Activated naive CD4-positive, alpha-beta T cell (primary cell): ENCODE measurements around the gene TMEM209.

Source experiments
- DNase-seq, 4 experiments: peaks; one replicate each; lab custom pipeline; 2025; lab: John Stamatoyannopoulos, UW

TMEM209 gene

DNA sequence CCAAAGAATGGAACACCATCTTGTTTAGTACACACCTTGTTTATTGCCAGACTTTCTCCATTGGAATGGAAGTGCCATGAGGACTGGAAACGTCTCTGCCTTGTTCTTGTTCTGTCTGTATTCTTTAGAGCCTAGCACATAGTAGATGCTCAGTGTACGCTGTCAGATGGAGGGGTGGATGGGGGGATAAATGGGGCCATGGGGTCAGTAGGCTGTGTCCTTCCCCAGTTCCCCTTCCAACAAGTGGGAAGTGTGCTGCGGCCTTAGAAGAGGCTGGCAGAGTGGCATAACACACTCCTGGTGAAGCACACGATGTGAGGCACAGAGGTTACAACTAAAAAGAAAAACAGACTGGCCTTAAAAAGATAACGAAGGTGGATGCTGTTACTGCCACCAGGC is 61.9 kb downstream of the TMEM209 start:
- no peak for DNase-seq

DNA sequence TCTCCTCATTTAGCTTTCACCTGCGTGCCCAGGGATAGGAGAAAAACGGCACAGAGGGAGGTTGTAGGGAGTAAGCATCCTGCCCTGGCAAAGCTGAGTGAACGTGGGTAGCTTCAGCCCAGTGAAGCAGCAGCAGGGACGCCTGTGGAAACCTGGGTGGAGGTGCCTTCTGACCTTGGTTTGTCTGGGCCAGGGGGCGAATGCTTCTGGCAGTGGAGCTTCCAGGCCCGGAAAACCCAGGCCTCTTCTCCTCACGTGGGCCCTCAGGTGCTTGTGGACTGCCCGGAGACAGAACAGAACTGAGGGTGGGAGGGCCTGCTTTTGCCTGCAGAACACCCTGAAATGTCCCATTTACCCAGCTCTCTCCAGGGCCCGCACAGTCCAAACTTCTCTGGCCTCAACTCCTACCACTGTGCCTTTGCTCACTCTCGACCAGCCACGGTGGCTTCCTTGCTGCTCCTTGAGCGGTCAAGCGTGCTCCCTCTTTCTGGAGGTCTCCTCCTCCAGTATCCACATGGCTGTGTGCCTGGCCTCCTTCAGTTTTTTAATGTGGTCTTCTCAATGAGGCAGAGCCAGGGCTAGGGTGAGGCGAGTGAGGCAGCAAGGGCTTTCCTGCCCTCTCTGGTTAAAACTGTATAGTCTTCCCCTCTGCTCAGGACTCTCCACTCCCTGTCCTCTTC is 62.4 kb downstream of the TMEM209 start:
- DNase-seq, result no peak

DNA sequence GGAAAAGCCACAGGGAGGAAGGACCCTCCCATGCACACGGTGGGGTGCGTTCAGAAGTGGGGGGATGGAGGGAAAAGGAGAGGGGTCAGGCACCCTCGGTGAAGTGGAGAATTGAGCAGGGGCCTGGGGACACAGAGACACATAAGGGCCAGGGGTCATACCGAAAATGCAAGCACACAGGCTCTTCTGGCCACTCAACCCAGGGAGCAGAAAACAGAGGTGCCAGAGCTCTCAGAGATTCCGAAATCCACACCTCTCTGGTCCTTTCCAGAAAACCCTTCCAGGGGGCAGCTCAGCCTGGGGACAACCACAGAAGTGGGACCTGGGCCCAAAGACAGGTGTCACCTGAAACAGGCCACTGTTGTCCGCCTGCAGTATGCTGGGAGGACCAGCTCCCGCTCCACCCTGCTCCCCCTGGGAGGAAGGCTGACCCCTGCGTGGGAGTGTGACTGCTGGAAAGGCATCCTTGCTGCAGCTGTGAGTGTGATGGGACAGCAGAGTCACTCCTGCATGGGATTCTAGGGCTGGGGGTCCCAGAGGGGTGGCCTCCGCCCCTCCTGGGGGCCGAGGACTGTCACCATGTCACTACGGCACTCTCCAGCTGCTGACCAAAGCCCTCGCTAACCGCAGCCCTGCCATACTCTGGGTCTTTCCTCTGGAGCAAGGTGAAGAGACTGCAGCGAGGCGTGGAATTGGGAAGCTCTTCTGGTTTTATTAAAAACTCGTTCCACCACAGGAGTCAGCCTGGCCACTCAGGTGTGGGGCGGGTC is 63.1 kb downstream of the TMEM209 start:
- DNase-seq, result no peak

DNA sequence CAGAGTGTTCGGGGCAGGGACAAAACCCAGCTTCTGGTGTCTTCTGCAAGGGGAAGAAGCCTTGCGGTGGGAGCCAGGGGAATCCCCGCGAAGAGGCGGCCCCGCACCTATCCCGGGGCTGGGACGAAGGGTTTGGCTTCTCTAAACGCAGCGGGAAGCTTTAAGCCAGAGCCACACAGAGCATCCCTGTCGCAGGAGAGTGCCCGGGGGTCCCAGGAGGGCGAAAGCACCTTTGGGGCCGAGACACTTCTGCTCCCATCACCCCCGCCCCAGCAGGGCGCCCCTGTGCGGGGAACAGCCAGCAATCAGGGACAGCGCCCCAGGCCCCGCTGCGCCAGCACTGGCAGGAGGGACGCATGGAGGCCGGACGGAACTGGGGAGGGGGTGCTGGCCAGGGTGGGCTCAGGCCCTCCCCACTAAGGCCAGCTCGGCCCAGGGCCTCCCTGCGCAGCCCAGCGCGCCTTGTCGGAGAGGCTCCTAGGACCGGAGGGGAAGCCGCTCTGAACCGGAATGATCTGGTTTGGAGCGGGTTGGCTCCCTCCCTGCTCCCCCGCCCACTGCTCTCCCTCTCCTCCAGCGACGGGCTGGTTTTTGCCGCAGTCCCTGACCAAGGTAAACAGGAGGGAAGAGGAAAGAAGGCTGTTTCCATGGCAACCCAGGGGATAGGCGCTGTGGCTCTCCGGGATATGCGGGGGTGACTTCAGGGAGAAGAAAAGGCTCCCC is 63.9 kb downstream of the TMEM209 start:
- peak in 2 of 4 experiments; percentile 34 to 43 for DNase-seq

DNA sequence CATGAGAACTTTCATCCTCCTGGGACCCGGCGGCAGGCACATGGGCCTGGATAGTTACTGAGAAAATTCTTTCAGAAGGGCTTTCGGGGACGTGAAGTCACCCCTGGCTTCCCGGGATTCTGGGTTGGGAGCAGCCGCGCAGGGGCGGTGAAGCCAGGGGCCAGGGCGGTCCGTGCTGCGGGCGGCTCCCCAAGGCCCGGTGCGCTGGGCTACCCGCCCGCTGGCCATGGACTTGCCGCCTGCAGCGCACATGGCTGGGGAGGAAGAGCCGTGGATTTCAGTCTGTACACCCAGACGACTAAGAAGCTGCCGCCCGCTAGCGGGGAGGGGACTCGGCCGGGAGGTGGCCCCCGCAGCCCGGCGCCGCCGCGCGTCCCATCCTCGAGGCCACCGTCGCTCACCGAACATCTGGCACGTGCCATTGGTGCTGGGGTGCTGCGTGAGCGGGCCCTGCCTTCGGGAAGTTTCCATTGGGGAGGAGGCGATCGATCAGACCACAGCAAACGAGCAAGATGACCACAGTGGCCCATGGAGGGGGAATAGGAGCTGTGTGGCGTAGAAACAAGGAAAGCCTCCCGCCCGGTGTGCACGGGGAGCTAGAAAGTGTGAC is 64.5 kb downstream of the TMEM209 start:
- no peak for DNase-seq

DNA sequence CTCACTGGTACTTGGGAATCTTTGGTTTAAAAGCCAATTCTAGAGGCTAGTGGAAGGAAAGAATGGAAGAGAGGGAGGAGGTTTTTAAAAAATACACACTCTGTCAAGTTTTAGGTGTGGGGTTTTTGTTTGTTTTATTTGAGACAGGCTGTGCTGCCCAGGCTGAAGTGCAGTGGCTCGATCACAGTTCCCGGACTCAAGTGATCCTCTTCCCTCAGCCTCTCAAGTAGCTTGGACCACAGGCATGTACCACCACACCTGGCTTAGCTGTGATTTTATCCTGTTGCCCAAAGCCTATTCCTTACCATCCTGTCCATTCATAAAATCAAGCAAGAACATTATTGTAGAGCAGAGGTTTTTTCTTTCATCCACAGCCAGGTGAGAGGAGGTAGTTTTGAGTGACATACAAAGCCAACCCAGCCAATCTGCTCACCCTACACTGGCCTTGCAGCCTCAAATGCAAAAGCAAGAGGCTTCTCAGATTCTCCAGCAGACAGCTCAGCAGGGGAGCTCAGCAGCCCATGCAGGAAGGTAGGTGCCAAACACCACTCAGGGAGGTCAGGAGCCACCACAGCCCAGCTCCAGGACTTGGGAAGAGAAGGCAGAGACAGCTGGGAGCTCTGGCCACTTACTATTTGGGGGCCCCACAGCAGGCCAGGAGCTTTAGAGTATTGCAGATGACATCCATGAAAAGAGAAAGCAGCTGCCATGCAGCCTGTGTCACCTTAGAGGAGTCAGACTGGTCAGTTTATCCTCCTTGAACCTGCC is 65.8 kb downstream of the TMEM209 start:
- DNase-seq, result no peak

DNA sequence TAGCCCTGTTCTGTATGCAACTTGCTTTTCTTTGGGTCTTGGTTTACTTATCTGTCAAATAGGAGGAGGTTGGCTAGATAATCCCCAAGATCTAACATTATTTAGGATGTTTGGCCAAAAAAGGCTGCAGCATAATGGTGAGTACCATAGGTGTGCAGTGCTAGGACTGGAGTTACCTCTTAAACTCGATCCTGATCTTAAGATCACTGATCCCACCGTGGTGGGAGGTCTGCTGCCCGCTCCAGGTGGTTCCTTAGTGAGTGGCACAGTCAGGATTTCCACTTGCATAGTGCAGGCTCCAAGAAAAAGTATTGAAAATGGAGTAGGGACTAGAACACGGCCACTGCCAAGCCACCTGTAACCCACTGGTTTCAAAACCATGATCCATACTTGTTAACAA is 68.0 kb downstream of the TMEM209 start:
- no peak for DNase-seq

DNA sequence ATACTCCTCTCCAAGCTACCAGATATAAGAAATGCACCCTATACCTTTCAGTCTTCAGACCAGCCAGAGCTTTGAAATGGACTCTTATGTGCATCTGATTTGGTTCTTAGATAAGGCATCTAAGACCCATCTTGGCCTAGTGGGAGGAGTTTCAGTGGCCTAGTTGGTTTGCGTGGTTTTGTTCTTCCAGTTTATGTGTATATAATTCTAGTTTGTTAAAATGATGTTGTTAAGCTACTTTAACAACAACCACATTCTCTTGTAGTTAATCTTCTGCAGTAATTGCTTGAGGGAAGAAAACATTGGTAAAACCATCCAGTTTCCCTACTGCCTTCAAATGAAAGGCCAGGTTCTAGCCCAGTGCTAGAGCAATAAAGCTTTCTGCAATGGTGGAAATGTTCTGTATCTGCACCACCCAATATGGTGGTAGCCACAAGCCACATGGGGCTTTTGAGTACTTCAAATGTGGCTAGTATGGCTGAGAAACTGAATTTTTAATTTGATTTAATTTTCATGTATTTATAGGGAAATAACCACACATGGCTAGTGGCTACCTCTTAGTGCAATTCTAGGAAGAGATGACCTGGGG is 68.5 kb downstream of the TMEM209 start:
- no peak for DNase-seq

DNA sequence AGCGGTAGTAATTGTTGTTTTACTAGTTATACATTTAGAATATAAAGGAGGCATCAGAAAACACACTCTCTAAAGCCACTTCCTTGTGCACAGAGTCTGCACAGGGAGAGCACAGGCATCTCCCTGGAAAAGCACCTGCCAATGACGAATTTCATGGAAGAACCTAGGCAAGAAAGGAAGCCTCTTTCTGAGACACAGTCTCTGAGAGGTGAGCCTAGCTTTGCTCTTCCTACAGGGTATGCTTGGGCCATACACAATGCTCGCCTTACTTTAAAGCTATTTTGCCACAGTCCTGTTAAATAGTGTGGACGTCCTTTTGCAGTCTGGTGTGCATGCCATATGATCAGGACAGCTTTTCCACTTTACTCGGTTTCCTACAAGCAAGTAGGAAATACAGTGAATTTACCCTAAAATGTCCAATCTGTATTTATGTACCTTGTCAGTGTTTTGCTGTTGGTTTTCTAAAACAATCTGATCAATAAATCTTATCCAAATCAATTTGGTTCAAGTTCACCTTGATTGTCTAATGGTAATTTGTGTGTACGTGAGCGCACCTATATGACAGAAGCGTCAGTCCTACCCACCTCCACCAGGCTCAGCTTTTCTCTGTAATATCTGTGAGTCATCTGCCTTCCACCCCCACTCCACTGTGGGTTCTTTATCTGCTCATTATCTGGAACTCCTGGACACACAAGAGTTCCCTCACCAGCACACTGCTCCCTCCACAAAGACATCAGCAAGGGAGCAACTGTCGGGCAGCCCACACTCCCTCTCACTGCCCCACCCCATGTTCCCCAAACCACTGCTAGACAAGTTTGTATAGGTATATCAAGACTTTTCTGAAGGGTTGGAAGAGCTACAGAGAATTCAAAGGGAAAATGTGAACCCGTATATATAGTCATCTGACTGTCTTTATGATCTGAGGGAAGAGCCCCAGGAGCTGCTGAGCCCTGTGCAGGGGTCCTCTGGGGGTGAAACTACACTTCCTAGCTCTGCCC is 69.7 kb downstream of the TMEM209 start:
- no peak for DNase-seq

DNA sequence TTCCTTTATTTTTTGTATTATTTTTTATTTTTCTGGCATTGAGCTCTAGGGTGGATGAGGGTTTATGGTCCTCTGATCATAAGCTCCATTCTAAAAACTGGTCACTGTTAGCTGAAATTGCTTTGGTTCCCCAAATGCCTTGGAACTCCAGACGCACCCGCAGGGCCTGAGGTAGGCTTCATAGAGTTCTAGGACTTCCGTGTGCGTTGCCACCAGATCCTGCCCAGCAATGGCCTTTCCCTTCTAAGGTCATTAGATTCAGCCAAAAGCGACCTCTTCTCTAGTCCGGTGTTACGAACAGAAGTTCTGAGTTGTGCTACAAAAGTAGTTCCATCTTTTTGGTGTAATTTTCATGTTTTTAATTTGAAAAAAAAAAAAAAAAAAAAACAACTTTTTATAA is 70.5 kb downstream of the TMEM209 start:
- no peak for DNase-seq

DNA sequence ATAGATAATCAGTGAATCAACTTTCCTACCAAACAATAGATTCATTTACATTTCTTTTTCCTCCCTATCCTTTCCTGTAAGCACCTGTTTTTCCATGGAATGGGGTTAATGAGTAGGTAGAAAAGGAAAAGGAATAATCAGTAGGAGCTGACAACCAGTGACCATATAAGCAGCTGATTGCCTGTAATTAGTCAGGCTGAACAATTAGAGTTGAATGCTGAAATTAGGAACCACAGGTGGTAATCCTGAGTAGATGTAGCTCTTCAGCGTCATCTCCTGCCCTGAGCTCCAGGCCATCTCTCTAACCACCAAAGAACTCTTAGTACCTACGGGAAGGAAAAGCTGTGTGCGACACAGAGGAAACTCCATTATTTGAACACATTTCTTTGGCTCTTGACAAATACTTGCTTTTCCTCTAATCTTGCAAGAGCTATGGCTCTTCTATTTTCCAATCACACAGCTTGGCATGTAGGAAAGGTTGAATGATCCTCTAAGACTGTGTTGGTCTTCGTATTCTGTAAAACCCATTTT is 71.0 kb downstream of the TMEM209 start:
- no peak for DNase-seq

DNA sequence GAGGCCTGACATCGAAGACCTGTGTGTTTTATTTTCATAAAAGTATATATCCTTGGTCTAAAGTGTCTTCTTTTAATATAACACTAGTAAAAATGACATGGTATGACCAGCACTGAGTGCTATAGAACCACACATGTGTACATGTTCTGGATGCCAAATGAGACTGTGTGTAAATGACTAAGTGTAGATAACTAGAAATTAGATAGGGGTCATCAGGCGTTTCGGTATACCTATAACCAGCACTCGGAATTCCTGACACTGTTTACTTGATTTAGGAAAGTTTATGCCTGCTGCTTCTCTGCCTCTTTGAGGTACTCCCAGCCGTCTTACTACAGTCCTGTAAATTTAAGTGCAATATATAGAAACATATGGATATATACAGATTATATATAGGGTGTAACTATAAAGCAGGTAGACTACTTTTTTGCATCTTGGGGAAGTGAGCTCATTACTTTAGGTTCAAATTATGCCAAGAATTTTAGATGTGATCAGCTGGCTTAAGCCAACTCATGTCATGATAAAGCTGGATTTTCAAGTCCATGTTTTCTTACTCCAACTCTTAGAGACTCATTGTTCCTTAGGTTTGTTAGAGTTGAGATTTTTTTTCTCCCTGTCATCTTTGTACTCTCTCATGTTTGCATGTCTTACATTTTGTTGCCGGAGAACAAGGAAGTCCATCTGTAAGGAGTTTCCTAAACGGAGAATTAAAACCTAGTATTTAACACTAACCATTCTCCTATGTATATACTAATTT is 72.0 kb downstream of the TMEM209 start:
- no peak for DNase-seq

DNA sequence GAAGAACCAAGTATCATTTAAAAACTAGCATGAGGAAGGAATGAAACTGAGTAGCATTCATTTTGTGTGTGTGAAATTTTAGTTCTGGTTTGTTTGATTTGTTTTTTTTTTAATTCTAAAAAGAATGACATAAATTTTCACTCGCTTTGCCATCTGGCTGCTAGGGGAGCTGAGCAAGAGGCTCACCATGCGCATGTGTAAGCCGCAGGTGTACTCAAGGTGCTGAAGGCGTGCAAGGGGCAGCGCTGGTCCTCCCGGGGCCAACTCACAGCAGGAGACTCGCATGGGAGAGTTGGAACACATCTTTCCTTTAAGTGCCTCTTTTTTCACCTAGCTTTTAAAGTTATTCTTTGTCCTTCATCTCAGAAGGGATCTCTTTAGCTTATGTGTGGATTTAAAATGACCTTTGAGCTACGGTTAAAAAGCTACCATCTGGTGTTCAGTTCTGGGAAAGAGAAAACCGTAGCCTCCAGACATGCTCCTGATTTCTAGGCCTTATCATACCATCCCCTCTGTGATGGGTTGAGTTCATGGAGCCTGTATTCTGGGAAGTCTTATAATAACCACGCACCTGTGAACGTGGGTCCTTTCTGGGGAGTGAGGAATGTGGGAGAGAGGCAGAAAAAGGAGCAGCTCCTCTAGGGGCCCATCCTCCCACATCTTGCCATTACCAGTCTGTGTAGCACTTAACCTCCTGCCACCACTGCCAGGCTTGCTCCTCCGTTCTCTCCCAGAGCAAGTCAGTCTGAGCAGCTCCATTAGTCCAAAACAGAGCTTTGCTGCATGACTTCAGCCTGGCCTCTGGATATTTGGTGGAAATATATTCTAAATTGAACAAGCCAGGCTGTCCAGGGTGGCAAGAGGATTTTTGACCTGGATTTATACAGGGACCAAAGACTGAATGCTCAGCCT is 73.0 kb downstream of the TMEM209 start:
- DNase-seq, result no peak

DNA sequence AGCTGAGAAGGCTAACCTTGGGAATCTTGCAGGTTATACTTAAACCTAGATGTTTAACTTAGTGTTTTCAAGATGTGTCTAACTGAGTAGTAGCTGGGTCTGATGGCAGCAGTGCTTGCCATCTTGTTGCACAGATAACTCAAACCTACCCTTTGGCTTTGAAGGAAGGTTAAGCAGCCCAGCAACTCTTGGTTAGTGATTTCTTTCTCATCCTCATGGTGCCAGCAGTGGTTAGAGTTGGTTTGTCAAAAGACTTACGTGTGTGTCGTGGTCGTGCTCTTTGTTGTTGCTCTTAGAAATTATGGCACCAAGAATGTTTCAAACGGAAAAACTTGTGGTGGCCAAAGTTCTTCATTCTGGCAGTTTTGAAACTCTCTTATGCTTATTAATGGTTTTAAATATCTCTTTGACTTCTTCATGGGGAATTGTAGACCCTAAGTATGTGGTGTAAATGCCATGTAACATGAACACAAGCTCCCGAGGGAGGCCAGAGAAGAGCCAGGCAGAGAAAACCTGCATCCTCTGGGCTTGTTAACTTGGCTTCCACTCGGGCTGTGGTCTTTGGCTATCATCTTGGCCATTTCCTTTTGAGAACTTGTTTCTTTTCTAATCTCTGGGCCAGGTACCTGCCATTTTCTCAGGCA is 73.9 kb downstream of the TMEM209 start:
- DNase-seq, result no peak

DNA sequence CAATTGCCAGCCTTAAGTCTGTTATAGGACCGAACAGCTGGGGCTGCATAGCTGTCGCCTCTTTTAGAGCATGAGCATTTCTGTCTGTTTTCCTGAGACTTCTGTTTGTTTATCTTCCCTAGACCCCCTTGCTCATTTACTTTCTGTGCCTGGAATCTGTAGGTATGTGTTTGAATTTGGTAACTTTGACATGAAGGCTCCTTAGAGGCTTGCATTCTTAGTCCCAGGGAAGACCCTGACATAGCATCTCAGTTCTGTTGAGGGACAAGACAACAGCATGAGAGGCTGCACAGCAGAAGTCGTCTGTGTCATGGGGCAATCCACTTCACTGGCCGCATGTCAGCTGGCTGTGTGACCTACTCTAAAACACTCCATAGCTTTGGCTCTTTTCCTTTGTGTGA is 76.2 kb downstream of the TMEM209 start:
- DNase-seq, result no peak

DNA sequence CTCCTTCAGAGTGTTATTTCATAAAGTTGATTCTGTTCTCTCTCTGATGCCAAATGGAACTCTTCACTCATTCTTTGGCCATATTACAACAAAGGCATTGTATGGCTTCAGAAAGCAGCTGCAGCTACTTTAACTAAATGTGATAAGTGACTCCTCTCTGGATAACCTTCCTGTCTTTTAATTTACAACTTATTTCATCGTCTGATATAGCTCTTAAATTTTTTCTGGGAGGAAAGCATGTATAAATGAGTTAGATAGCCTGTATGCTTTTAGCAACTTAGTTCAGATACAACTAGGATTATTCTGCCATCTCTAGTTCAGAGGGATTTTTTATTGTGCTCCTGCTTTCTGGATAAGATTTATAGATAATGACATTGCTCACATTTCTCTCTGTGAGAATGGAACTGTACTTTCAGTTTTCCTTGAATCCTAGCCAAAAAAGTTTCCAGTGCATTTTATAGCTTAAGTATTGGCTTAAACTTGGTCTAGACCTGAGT is 77.3 kb downstream of the TMEM209 start:
- DNase-seq, result no peak

DNA sequence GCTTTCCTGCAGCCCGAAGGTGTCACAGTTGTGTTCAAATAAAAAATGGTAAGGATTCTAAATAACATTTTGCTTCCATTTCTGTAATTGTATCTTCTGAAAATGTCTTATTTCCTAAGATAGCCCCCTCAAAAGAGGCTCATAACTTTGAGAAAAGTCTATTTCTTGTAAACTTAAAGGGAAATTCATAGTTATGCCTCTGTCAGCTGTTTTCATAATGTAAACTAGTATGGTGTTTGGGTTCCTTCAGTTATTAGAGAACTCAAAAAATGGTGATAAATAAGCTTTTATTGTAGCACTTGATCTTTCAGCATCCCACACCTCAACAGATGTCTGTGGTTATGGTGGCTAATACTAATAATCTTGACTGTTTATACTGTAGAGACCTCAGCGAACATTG is 77.8 kb downstream of the TMEM209 start:
- no peak for DNase-seq
